NB4 (cell line): ENCODE results near the gene CHST15.
A peak's percentile ranks its signal among the peaks of the same experiment; 100 is the strongest.

Experiments used
- DNase-seq: peaks from one replicate; pipeline ENCODE4 v3.0.0; 2010; ENCODE audit warnings: low read depth
- H3K4me3 ChIP-seq: one replicate; pipeline ENCODE4 v1.5.1; 2011; ENCODE audit warnings: mild to moderate bottlenecking, low read depth, low read length, moderate library complexity
- MYC ChIP-seq: IDR thresholded peaks from 2 replicates; pipeline ENCODE4 v1.6.1; 2011; ENCODE audit warnings: low read depth, low read length
- POLR2A ChIP-seq: IDR thresholded peaks from 2 replicates; pipeline ENCODE4 v1.6.1; 2011; ENCODE audit warnings: mild to moderate bottlenecking; ENCODE audit not compliant: insufficient read length; ENCODE audit errors: extremely low read depth
- TF ChIP-seq, protein P1 (sequence below): IDR thresholded peaks from 2 replicates; pipeline ENCODE4 v1.6.1; 2011; ENCODE audit warnings: low read depth, low read length
- TF ChIP-seq, protein P2 (sequence below): IDR thresholded peaks from one replicate; pipeline ENCODE4 v1.5.1; 2012; ENCODE audit warnings: low read depth, low read length

CHST15 gene

DNA sequence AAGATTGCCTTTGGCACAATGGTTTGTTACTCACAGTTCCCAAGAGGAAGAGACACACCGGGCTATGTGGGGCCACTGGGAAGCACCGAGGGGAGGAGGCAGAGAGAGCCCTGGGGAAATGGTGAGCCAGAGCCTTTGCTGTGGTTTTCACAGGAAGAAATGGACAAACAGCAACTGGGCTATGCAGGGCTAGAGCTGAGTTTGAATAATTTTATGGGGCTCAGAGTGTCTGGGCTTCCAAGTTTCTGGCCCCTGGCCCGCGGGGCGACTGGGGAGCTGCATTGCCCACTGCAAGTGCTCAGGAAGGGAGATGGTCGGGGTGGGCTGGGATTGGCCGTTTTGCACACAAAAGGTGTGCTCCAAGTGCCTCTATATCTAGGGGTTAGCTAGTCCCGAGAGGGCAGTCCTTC is 92.6 kb downstream of the CHST15 start:
- H3K4me3 ChIP-seq: no peak overlapping the region
- TF ChIP-seq POLR2A: no peak
- TF ChIP-seq MYC: no peak
- TF ChIP-seq, protein P1, sequence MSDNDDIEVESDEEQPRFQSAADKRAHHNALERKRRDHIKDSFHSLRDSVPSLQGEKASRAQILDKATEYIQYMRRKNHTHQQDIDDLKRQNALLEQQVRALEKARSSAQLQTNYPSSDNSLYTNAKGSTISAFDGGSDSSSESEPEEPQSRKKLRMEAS: no peak
- TF ChIP-seq, protein P2, sequence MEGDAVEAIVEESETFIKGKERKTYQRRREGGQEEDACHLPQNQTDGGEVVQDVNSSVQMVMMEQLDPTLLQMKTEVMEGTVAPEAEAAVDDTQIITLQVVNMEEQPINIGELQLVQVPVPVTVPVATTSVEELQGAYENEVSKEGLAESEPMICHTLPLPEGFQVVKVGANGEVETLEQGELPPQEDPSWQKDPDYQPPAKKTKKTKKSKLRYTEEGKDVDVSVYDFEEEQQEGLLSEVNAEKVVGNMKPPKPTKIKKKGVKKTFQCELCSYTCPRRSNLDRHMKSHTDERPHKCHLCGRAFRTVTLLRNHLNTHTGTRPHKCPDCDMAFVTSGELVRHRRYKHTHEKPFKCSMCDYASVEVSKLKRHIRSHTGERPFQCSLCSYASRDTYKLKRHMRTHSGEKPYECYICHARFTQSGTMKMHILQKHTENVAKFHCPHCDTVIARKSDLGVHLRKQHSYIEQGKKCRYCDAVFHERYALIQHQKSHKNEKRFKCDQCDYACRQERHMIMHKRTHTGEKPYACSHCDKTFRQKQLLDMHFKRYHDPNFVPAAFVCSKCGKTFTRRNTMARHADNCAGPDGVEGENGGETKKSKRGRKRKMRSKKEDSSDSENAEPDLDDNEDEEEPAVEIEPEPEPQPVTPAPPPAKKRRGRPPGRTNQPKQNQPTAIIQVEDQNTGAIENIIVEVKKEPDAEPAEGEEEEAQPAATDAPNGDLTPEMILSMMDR: no peak
- DNase-seq: no peak

DNA sequence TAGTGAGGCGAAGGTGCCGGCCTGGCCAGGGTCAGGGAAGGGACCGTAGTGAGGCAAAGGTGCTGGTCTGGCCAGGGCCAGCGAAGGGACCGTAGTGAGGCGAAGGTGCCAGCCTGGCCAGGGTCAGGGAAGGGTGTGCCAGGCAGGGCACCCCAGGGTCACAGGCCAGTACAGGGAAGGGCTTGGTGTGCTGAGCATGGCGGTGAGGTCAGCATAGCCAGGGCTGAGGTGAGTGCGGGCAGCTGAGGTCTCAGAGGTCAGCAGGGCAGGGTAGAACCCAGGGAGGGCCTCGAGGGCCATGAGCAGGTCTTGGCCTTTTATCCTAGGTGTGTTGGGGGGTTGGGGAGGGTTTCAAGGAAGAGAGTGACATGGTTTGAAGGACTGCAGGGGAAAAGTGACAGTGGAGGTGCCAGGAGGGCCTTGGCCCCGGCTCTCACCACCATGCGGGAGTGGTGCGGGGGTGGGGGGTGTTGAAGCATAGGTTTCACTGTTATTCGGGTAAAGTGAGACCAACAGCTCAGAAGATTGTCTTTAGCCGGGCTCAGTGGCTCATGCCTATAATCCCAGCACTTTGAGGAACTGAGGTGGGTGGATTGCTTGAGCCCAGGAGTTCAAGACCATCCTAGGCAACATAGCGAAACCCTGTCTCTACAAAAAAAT is 93.3 kb downstream of the CHST15 start:
- TF ChIP-seq MYC: no peak
- TF ChIP-seq, protein P1: no peak
- no peak for TF ChIP-seq POLR2A
- TF ChIP-seq, protein P2: no peak
- H3K4me3 ChIP-seq: no peak overlapping the region
- DNase-seq: no peak

DNA sequence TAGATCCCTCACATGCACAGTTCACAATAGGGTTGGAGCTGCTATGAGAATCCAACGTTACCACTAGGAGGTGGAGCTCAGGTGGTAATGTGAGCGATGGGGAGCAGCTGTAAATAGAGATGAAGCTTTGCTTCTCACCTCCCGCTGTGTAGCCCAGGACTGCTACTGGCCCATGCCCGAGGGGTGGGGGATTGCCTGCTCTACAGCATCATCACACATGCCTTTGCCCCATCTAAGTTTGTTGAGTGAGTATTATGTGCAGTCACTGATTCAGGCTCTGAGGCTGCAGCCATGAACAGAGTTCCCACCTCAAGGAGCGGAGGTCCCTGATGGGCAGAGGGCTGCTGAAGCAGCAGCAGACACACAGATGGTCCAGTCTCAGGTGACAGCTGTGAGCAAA is 94.1 kb downstream of the CHST15 start:
- no peak for DNase-seq
- H3K4me3 ChIP-seq: no peak overlapping the region
- TF ChIP-seq, protein P1: no peak
- TF ChIP-seq MYC (no peak), POLR2A (no peak)
- TF ChIP-seq, protein P2: no peak

DNA sequence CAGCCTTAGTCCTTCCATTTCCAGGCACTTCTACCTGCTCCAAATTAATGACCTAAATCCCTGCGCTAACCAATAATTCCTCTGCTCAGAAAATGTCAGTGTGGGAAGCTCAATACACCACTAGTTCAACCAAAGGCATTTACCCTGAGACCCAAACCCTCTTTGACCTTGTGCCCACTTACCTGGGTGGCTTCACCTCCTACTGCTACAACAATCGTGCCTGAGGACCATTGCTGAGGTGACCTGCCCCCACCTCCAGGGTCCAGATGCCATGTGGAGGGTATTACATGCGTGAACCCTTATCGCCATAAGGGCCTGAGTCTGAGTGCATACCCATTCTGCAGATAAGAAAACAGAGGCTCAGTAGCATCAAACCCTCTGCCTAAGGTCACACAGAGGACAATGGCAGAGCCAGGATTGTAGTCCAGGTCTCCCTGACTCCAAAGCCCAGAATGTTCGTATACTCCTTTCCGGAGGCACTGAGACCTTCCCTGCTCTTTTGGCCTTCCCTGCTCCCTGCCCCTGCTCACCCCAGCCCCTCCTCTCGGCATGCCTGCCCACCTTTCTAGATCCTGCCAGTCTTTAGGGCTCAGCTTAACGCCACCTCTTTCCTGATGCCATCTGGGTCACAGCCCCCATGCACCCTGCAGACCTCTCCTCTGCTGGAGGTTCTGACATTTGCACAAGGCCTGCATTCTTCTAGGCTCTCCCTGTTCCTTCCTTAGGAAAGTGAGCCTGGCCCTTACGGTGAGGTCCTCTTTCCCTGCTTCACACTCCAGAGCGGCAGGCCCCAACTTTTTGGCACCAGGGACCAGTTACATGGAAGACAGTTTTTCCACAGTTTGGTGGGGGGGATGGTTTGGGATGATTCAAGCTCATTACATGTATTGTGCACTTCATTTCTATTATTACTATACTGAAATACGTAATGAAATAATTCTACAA is 94.9 kb downstream of the CHST15 start:
- no peak for DNase-seq
- TF ChIP-seq, protein P2: no peak
- TF ChIP-seq, protein P1: no peak
- TF ChIP-seq POLR2A: no peak
- TF ChIP-seq MYC: no peak
- H3K4me3 ChIP-seq: no peak overlapping the region

DNA sequence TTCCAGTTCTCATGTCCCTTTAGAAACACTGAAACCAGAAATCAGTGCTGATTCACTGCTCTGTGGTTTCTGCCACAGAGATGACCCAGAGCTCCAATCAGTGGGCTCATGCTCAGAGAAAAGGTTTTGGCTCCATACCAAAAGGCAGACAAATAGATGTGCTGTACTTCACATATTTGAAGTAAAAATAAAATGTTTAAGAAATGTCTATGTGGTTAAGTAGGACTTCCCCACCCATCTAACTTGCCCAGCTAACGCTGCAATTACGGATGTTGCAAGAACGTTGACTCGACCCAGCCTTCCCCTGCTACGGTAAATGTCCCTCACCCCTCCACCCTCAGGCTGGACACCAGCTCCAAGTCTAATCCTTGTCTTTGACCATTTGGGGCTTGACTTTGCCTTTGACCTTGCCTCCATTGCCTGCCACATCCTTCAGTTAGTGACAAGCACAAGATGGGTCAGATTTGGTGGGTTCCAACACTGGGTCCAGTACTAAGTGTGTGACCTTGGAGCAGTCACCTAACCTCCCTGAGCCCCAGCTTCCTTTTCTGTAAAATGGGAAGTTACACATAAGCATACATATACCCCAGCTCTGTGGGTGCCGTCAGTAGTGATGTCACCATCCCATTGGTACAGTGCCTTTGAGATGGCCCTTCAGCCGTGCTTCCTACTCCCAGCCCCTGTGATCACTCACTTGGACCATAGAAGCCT is 95.8 kb downstream of the CHST15 start:
- no peak overlapping the region for H3K4me3 ChIP-seq
- peak; percentile 54 for DNase-seq
- TF ChIP-seq, protein P2: no peak
- TF ChIP-seq, protein P1: no peak
- TF ChIP-seq POLR2A: no peak
